ENCODE measurements around the gene MUCL3. TPM values are rescaled to one million over a fixed set of nuclear protein-coding genes. Genes with fewer than 3 reads are reported as not detected.

MUCL3 gene
- polyA plus RNA-seq, 1 donor (not counting 4 experiments of a cell fraction or from before 2014, with no cell fraction given) = not detected

- peaks cover 2% of the 10 kb centered on the region for H3K9me1 ChIP-seq (ENCODE audit: control insufficient read depth, extremely low read depth, insufficient read depth, low read length)
- no peak overlapping the region for H3K9ac ChIP-seq (ENCODE audit: control insufficient read depth, extremely low read depth, insufficient read depth, low read length)
- peaks cover 9% of the 10 kb centered on the region for H3K4me1 ChIP-seq (ENCODE audit: control insufficient read depth, extremely low read depth, insufficient read depth, low read length)
- dilution Hi-C loops (cut with MboI; ENCODE audit: extremely low pct_ligation_motif_present, low sequenced_read_pairs) = loop anchor here (25.0 kb wide), 1 partner anchor 134 kb away; no protein-coding TSS in a partner anchor
- H3K27ac ChIP-seq (ENCODE audit: control insufficient read depth, insufficient read depth, low read length) = no peak overlapping the region
- FAIRE-seq (no peak), DNase-seq (ENCODE audit: low read depth, low spot score) (no peak)
- H2AFZ ChIP-seq (ENCODE audit: control insufficient read depth, low read length) = no peak overlapping the region
- H4K20me1 ChIP-seq (ENCODE audit: control insufficient read depth, extremely low read depth, insufficient read depth, low read length) = no peaks in the 10 kb centered on the region
- peaks cover 8 to 14% of the 10 kb centered on the region in 2 experiments for H3K36me3 ChIP-seq (ENCODE audit: control insufficient read depth in 2 of 2, extremely low read depth in 1 of 2, insufficient read depth in 2 of 2, low read length in 2 of 2)
- H3K27me3 ChIP-seq (ENCODE audit: control insufficient read depth, extremely low read depth, insufficient read depth, low read length) = no peaks in the 10 kb centered on the region
- H3K79me2 ChIP-seq (ENCODE audit: control insufficient read depth, insufficient read depth, low read length) = no peaks in the 10 kb centered on the region
- TF ChIP-seq CTCF (optimal IDR thresholded peaks at IDR 0.05 in 1 of 3, IDR thresholded peaks at IDR 0.05 in 1 of 3, conservative IDR thresholded peaks at IDR 0.05 in 1 of 3; ENCODE audit: extremely low read depth in 1 of 3, insufficient read depth in 2 of 3, low read length in 3 of 3) (no peak), EZH2 (IDR thresholded peaks at IDR 0.05; ENCODE audit: low read length) (no peak)
- H3K4me3 ChIP-seq (ENCODE audit: control insufficient read depth in 2 of 3, extremely low read depth in 1 of 3, insufficient read depth in 2 of 3, low read depth in 1 of 3, low read length in 3 of 3) = no peak overlapping the region
- no peak overlapping the region for H3K4me2 ChIP-seq (ENCODE audit: control insufficient read depth, extremely low read depth, insufficient read depth, low read depth, low read length)
- H3K9me3 ChIP-seq (ENCODE audit: control insufficient read depth, low read depth, low read length) = no peaks in the 10 kb centered on the region
Measured at GRCh38 chr6:30928677-30929076, 12.1 kb upstream of the MUCL3 start.

- no peak overlapping the region for H3K27ac ChIP-seq (ENCODE audit: control insufficient read depth, insufficient read depth, low read length)
- dilution Hi-C loops (cut with MboI; ENCODE audit: extremely low pct_ligation_motif_present, low sequenced_read_pairs) = loop anchor here (25.0 kb wide), 1 partner anchor 132 kb away; no protein-coding TSS in a partner anchor
- H3K9me1 ChIP-seq (ENCODE audit: control insufficient read depth, extremely low read depth, insufficient read depth, low read length) = peaks cover 2% of the 10 kb centered on the region
- H3K79me2 ChIP-seq (ENCODE audit: control insufficient read depth, insufficient read depth, low read length) = no peaks in the 10 kb centered on the region
- H3K4me2 ChIP-seq (ENCODE audit: control insufficient read depth, extremely low read depth, insufficient read depth, low read depth, low read length) = no peak overlapping the region
- H3K4me1 ChIP-seq (ENCODE audit: control insufficient read depth, extremely low read depth, insufficient read depth, low read length) = peaks cover 15% of the 10 kb centered on the region
- no peak overlapping the region for H2AFZ ChIP-seq (ENCODE audit: control insufficient read depth, low read length)
- H3K4me3 ChIP-seq (ENCODE audit: control insufficient read depth in 2 of 3, extremely low read depth in 1 of 3, insufficient read depth in 2 of 3, low read depth in 1 of 3, low read length in 3 of 3) = no peak overlapping the region
- DNase-seq (ENCODE audit: low read depth, low spot score) (no peak), FAIRE-seq (no peak)
- H3K9me3 ChIP-seq (ENCODE audit: control insufficient read depth, low read depth, low read length) = no peaks in the 10 kb centered on the region
- TF ChIP-seq CTCF (optimal IDR thresholded peaks at IDR 0.05 in 1 of 3, IDR thresholded peaks at IDR 0.05 in 1 of 3, conservative IDR thresholded peaks at IDR 0.05 in 1 of 3; ENCODE audit: extremely low read depth in 1 of 3, insufficient read depth in 2 of 3, low read length in 3 of 3) = no peak
- no peak for TF ChIP-seq EZH2 (IDR thresholded peaks at IDR 0.05; ENCODE audit: low read length)
- no peak overlapping the region for H3K9ac ChIP-seq (ENCODE audit: control insufficient read depth, extremely low read depth, insufficient read depth, low read length)
- no peaks in the 10 kb centered on the region for H4K20me1 ChIP-seq (ENCODE audit: control insufficient read depth, extremely low read depth, insufficient read depth, low read length)
- H3K27me3 ChIP-seq (ENCODE audit: control insufficient read depth, extremely low read depth, insufficient read depth, low read length) = no peaks in the 10 kb centered on the region
- H3K36me3 ChIP-seq (ENCODE audit: control insufficient read depth in 2 of 2, extremely low read depth in 1 of 2, insufficient read depth in 2 of 2, low read length in 2 of 2) = peaks cover 6 to 10% of the 10 kb centered on the region in 2 experiments
Measured at GRCh38 chr6:30930506-30930905, 10.3 kb upstream of the MUCL3 start.

All from keratinocyte (primary cell).